Measurements from ENCODE around the gene CTNS.

The CTNS gene

DNA sequence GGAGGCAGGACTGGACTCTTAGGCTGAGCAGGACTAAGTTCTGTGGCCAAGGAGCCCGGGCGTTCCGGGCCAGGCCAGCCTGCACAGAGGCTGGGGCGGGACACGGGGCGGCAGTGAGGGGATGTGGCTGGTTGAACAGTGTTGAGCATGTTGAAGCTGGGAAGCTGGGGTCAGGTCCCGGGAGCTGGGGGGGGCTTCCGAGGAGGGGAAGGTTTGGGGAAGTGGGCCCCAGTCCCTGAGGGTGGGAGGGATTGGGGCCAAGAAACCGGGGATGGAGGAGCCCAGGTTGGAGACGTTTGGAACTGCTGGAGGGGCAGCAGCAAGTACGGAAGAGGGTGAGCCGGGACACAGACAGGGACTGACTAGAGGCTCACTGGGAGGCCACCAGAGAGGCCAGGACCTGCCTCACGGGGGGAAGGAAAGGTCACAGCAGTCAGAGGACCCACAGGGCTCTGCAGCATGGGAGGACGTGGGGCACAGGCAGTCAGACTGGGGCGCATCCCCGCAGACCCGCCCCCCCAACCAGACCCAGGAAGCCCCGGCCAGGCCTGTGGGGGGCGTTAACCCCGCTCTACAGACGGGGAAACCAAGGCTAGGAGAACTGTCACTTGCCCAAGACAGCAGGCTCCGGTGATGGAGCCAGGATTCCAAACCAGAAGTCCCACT, 22.4 kb downstream of the CTNS start:
- H3K27ac ChIP-seq = no peak overlapping the region
- TF ChIP-seq ZFX (IDR thresholded peaks at IDR 0.05; ENCODE audit: borderline replicate concordance) = no peak
- TF ChIP-seq, protein P1, sequence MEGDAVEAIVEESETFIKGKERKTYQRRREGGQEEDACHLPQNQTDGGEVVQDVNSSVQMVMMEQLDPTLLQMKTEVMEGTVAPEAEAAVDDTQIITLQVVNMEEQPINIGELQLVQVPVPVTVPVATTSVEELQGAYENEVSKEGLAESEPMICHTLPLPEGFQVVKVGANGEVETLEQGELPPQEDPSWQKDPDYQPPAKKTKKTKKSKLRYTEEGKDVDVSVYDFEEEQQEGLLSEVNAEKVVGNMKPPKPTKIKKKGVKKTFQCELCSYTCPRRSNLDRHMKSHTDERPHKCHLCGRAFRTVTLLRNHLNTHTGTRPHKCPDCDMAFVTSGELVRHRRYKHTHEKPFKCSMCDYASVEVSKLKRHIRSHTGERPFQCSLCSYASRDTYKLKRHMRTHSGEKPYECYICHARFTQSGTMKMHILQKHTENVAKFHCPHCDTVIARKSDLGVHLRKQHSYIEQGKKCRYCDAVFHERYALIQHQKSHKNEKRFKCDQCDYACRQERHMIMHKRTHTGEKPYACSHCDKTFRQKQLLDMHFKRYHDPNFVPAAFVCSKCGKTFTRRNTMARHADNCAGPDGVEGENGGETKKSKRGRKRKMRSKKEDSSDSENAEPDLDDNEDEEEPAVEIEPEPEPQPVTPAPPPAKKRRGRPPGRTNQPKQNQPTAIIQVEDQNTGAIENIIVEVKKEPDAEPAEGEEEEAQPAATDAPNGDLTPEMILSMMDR (IDR thresholded peaks at IDR 0.05) = no peak

DNA sequence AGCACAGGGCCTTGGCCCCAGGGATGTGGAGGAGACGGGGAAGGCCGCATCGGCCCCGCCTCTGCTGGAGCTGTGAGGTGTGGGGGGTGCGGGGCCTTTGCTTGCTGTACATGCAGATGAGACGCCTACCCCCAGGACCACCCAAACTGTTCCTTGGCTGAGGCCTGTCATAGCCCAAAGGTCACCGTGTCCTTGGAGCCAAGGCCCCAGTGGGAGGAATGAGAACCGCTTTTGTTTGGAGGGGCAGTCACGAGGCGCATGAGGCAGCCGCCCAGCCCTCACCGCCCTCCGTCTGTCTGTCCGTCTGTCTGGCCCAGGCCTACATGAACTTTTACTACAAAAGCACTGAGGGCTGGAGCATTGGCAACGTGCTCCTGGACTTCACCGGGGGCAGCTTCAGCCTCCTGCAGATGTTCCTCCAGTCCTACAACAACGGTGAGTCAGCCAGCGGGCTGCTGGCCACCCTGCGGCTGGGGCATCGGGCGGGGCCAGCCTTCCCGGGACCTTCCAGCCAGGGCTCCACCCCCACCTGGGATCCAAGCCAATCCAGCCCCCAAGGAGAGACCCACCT, 23.1 kb downstream of the CTNS start:
- TF ChIP-seq, protein P1 (IDR thresholded peaks at IDR 0.05) = no peak
- no peak for TF ChIP-seq ZFX (IDR thresholded peaks at IDR 0.05; ENCODE audit: borderline replicate concordance)
- no peak overlapping the region for H3K27ac ChIP-seq

DNA sequence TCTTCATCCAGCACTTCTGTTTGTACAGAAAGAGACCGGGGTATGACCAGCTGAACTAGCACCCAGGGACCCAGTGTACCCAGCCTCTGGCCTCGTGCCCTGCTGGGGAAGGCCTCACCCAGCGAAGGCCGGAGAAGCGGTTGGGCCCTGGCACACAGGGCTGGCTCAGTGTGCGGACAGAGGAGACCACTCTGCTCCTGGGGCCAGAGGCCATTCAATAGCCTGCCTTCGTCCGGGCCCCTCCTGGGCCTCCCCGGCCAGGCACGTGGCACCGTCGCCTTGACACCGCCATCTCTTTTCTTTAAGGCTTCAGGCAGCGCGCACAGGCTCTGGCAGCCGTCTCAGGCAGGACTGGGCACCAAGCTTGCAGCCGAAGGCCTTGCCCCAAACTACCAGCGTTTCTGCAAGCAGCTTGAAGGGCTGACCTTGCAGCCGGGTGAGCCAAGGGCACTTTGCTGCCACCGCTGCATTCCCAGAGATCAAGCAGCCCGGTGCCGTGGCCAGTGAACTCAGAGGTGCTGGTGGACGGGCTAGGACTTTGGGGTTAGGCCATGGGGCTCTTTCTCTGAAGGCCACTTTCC, 23.8 kb downstream of the CTNS start:
- TF ChIP-seq, protein P1 (IDR thresholded peaks at IDR 0.05) = no peak
- TF ChIP-seq ZFX (IDR thresholded peaks at IDR 0.05; ENCODE audit: borderline replicate concordance) = no peak
- peak overlapping the region; percentile 20; the same call in 1 of the 2 replicates for H3K27ac ChIP-seq

DNA sequence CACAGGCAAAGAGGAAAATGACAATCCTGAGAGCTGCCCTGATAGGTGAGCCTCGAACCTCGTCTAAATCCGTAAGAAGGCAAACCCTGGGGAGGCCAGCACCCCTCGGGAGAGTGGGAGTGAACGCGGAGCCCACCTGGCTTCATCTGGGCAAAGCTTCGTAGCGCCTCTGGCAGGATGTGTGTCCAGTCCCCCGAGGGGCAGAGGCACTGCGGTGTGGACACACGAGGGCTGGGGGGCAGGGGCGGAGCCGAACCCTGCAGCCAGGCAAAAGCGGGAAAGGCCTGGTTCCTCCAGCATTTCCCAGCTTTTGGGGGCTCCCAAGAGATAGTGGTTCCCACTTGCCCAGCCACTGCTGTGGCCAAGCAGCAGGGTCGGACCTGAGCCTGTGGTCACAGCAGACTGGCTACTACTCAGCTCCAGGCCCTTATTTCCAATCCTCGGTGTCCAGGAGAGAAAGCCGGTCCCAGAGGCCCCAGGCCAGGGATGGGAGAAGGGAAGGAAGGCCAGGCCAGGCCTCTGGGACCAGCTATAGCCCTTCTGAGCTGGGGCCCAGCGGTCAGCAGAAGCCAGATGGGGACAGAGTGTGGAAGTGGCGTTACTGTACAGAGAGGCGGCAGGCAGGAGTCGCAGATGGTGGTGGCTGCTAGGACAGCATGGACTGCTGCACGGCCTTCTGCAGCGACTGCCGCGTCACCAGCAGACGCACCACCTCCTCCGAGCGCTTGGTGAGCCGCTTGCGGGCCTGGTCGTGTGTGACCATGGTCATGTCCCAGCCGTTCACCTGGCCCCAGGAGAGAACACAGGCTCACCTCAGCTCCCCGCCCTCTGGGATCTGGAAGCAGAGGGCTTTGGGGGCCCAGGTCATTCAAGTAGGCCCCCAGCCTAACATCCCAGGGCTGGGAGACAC, 26.8 kb downstream of the CTNS start:
- TF ChIP-seq, protein P1 (IDR thresholded peaks at IDR 0.05) = no peak
- no peak for TF ChIP-seq ZFX (IDR thresholded peaks at IDR 0.05; ENCODE audit: borderline replicate concordance)
- H3K27ac ChIP-seq = no peak overlapping the region

DNA sequence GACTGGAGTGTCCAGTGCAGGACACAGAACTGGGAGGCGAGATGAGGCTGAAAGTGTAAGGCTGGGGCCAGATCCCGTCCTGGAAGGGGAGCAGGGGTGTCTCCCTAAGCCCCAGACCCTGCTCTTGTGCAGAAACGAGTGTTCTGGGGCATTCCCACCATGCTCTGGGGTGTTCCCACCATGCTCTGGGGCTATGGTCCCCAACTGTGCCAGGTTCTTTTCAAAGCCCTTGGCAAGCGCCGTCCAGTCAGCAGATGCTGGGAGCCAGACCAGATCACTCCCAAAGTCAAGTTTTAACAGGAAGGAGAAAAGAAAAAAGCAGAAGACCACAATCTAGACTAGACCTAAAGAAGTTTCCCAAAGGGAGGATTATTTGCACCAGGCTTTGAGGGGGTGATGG, 29.3 kb downstream of the CTNS start:
- TF ChIP-seq, protein P1 (IDR thresholded peaks at IDR 0.05) = no peak
- H3K27ac ChIP-seq = peak overlapping the region; percentile 96

DNA sequence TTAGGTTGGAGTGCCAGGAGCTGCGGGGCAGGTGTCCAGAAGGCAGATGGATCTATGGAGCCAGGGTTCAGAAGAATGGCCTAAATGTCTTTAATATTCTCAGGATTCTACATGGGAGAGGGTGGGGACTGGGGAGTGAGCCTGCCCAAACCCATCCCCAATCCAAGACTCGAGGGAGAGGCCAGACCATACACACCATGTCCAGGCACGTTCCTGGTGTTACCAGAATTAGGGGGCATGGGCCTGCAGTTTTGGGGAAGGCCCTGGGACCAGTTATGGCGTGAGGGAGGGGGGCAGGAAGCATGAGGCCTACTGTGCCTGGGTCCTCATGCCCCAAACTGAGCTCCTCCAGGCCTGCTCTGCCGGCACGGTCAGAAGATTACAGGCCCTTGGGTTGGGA, 30.0 kb downstream of the CTNS start:
- peak overlapping the region; percentile 96 for H3K27ac ChIP-seq
- TF ChIP-seq, protein P1 (IDR thresholded peaks at IDR 0.05) = no peak
- TF ChIP-seq ZFX (IDR thresholded peaks at IDR 0.05; ENCODE audit: borderline replicate concordance) = no peak

Measured in 22Rv1 (cell line).